ENCODE measurements around the gene SORBS1. TPM values are rescaled to one million over a fixed set of nuclear protein-coding genes. Genes with fewer than 3 reads are reported as not detected.

Gene SORBS1
- total and polyA plus RNA-seq, 8 donors, result 34.4 to 713 (median 168) TPM

GRCh38 chr10:95285556-95285955, 275.6 kb downstream of the SORBS1 start:
- Histone ChIP-seq H3K27ac (peak overlapping the region in 2 of 5 donors; percentile 32 to 41), H3K4me1 (peaks cover 27 to 81% (median 59%) of the 10 kb centered on the region in 4 donors), H3K27me3 (peaks cover 0 to 11% (median 0%) of the 10 kb centered on the region in 3 donors), H3K4me3 (no peak overlapping the region), H3K36me3 (no peaks in the 10 kb centered on the region), H3K9me3 (no peaks in the 10 kb centered on the region)
- intact Hi-C loops (cut with DNase I; ENCODE audit: low total_unique reads), result no loop called here
- TF ChIP-seq EP300 (IDR thresholded peaks at IDR 0.05) (no peak), CTCF (IDR thresholded peaks at IDR 0.05) (no peak), POLR2A (IDR thresholded peaks at IDR 0.05) (no peak), POLR2AphosphoS5 (IDR thresholded peaks at IDR 0.05) (no peak)
- no peak for DNase-seq
- WGBS, 5 donors, result 69 to 88% (median 76%) methylated on average over 2 of the region's 2 CpGs

- no peak for TF ChIP-seq CTCF (IDR thresholded peaks at IDR 0.05)
- no peak for TF ChIP-seq EP300 (IDR thresholded peaks at IDR 0.05)
- no peak for TF ChIP-seq POLR2AphosphoS5 (IDR thresholded peaks at IDR 0.05)
- TF ChIP-seq POLR2A (IDR thresholded peaks at IDR 0.05), result no peak
Observed at GRCh38 chr10:95284807-95285206, 276.4 kb downstream of the SORBS1 start.

GRCh38 chr10:95282107-95282506, 279.1 kb downstream of the SORBS1 start:
- Histone ChIP-seq H3K9me3 (no peaks in the 10 kb centered on the region), H3K4me1 (peaks cover 50 to 83% (median 54%) of the 10 kb centered on the region in 4 donors), H3K36me3 (no peaks in the 10 kb centered on the region), H3K27me3 (no peaks in the 10 kb centered on the region), H3K27ac (peak overlapping the region in 1 of 5 donors; percentile 91), H3K4me3 (no peak overlapping the region)
- intact Hi-C loops (cut with DNase I; ENCODE audit: low total_unique reads), result no loop called here
- WGBS, 5 donors, result 62 to 88% (median 80%) methylated on average over 3 of the region's 3 CpGs
- DNase-seq, result no peak
- TF ChIP-seq POLR2A (IDR thresholded peaks at IDR 0.05) (no peak), POLR2AphosphoS5 (IDR thresholded peaks at IDR 0.05) (no peak), CTCF (IDR thresholded peaks at IDR 0.05) (no peak), EP300 (IDR thresholded peaks at IDR 0.05) (no peak)

More at GRCh38 chr10:95284807-95285206, 276.4 kb downstream of the SORBS1 start:
- Histone ChIP-seq H3K9me3 (no peaks in the 10 kb centered on the region), H3K27ac (peak overlapping the region in 2 of 5 donors; percentile 32 to 41), H3K4me3 (no peak overlapping the region), H3K36me3 (no peaks in the 10 kb centered on the region), H3K27me3 (peaks cover 0 to 4% (median 0%) of the 10 kb centered on the region in 3 donors), H3K4me1 (peaks cover 34 to 82% (median 61%) of the 10 kb centered on the region in 4 donors)
- intact Hi-C loops (cut with DNase I; ENCODE audit: low total_unique reads), result no loop called here
- WGBS, 5 donors, result 71 to 93% (median 74%) methylated on average over 3 of the region's 3 CpGs
- no peak for DNase-seq

- Histone ChIP-seq H3K27me3 (no peaks in the 10 kb centered on the region), H3K27ac (peak overlapping the region in 4 of 5 donors; percentile 77 to 91 (median 83)), H3K4me3 (no peak overlapping the region), H3K36me3 (no peaks in the 10 kb centered on the region), H3K4me1 (peaks cover 47 to 83% (median 51%) of the 10 kb centered on the region in 4 donors), H3K9me3 (no peaks in the 10 kb centered on the region)
- no peak for TF ChIP-seq POLR2A (IDR thresholded peaks at IDR 0.05)
- TF ChIP-seq CTCF (IDR thresholded peaks at IDR 0.05), result no peak
- TF ChIP-seq POLR2AphosphoS5 (IDR thresholded peaks at IDR 0.05), result no peak
- TF ChIP-seq EP300 (IDR thresholded peaks at IDR 0.05), result no peak
- no peak for DNase-seq
- intact Hi-C loops (cut with DNase I; ENCODE audit: low total_unique reads), result no loop called here
- 80 to 93% (median 90%) methylated on average over 2 of the region's 2 CpGs for WGBS, 5 donors
Observed at GRCh38 chr10:95281206-95281605, 280.0 kb downstream of the SORBS1 start.
